Activated CD4-positive, alpha-beta T cell treated with anti-CD3 and anti-CD28 coated beads, Interleukin-2, amount 10 ng/mL, durations not matched to agents 7 days and 5 days (primary cell): ENCODE measurements around the gene RNF123. TPM values are rescaled to one million over a fixed set of nuclear protein-coding genes. Genes with fewer than 3 reads are reported as not detected.

Experiments used
- CTCF ChIA-PET: fragments of 350-600 bp; sonication (Branson Sonifier 250); formaldehyde crosslinking; loops from one replicate; lab custom pipeline; 2021; ENCODE audit warnings: antibody characterized with exemption; lab: Charles Lee
- POLR2A ChIA-PET: fragments of 350-600 bp; sonication (Branson Sonifier 250); formaldehyde crosslinking; loops from one replicate; lab custom pipeline; 2021; ENCODE audit warnings: antibody characterized with exemption; lab: Charles Lee
- DNase-seq: peaks from one replicate; pipeline ENCODE4 v3.0.0-alpha.2; 2020
- H3K27ac Mint-ChIP-seq: one replicate; pipeline ENCODE4 v1.8.0; 2021; ENCODE audit warnings: mild to moderate bottlenecking, moderate library complexity, mixed read lengths
- H3K27me3 Mint-ChIP-seq: one replicate; pipeline ENCODE4 v1.8.0; 2021; ENCODE audit warnings: mixed read lengths
- H3K36me3 Mint-ChIP-seq: one replicate; pipeline ENCODE4 v1.8.0; 2021; ENCODE audit warnings: low read depth, mixed read lengths
- H3K4me1 Mint-ChIP-seq: one replicate; pipeline ENCODE4 v1.8.0; 2021; ENCODE audit warnings: mixed read lengths
- H3K4me3 Mint-ChIP-seq: one replicate; pipeline ENCODE4 v1.8.0; 2021; ENCODE audit warnings: mild to moderate bottlenecking, moderate library complexity, mixed read lengths
- H3K9me3 Mint-ChIP-seq: one replicate; pipeline ENCODE4 v1.8.0; 2021; ENCODE audit warnings: mixed read lengths
- total RNA-seq, 2 experiments: library from RNA; stranded (reverse); gene quantifications; one replicate each; pipeline ENCODE4 v1.2.3, GENCODE V29; 2021

RNF123 gene
- total RNA-seq, 2 experiments from 2014 or later, result 47.5 to 49.2 TPM

DNA sequence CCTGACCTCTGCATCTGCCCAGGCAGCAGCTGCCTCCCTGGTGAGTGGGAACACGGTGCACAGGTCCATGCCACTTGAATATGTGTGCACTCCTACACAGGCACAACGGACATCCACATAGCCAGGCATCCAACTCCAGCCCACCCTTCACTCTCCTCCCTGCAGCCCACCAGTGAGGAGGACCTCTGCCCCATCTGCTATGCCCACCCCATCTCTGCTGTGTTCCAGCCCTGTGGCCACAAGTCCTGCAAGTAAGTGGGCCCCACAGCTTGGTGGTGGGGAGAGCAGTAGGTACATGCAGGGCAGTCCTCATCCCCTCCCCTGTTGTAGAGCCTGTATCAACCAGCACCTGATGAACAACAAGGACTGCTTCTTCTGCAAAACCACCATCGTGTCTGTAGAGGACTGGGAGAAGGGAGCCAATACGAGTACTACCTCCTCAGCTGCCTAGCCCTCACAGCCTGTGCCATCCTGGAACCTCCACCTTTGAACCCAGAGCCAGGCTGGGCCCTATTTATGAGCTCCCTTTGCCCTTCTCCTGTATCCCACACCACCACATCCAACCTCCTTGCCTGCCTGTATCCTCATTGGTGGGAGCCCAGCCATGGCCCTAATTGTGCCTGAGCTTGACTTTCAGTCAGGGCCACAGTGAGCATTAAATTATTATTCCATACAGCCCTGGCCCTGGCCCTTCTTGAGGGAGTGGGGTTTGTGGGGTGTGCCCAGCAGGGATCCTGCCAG lies 31.7 kb downstream of the RNF123 start:
- H3K27me3 Mint-ChIP-seq, result no peaks in the 10 kb centered on the region
- H3K27ac Mint-ChIP-seq, result peak overlapping the region; percentile 7
- peaks cover 42% of the 10 kb centered on the region for H3K4me1 Mint-ChIP-seq
- H3K4me3 Mint-ChIP-seq, result peak overlapping the region; percentile 19
- POLR2A ChIA-PET, result no interaction called here
- peaks cover 13% of the 10 kb centered on the region for H3K36me3 Mint-ChIP-seq
- CTCF ChIA-PET, result interaction anchor here (1.5 kb wide), 2 partner anchors 8 to 9 kb away, joined by 4 to 11 read pairs; no protein-coding TSS in a partner anchor
- H3K9me3 Mint-ChIP-seq, result no peaks in the 10 kb centered on the region
- DNase-seq, result no peak

DNA sequence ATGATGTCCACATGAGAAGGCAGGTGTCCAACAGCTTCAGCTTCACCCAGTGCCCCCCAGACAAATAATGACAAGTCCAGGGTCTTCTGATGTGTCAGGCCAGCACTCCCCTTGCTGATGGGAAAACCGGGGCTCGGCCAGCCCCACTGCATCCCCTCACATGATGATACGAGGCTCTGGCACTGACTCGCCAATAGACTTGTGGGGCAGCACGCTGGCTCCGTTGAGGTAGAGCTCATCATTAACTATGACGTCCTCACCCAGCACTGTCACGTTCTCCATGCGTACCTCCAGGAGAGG lies 32.2 kb downstream of the RNF123 start:
- Mint-ChIP-seq H3K9me3 (no peaks in the 10 kb centered on the region), H3K4me1 (peaks cover 42% of the 10 kb centered on the region), H3K36me3 (peaks cover 13% of the 10 kb centered on the region), H3K4me3 (no peak overlapping the region), H3K27ac (no peak overlapping the region), H3K27me3 (no peaks in the 10 kb centered on the region)
- ChIA-PET POLR2A (no interaction called here), CTCF (interaction anchor here (1.5 kb wide), 1 partner anchor 9 kb away, joined by 11 read pairs; no protein-coding TSS in a partner anchor)
- no peak for DNase-seq

DNA sequence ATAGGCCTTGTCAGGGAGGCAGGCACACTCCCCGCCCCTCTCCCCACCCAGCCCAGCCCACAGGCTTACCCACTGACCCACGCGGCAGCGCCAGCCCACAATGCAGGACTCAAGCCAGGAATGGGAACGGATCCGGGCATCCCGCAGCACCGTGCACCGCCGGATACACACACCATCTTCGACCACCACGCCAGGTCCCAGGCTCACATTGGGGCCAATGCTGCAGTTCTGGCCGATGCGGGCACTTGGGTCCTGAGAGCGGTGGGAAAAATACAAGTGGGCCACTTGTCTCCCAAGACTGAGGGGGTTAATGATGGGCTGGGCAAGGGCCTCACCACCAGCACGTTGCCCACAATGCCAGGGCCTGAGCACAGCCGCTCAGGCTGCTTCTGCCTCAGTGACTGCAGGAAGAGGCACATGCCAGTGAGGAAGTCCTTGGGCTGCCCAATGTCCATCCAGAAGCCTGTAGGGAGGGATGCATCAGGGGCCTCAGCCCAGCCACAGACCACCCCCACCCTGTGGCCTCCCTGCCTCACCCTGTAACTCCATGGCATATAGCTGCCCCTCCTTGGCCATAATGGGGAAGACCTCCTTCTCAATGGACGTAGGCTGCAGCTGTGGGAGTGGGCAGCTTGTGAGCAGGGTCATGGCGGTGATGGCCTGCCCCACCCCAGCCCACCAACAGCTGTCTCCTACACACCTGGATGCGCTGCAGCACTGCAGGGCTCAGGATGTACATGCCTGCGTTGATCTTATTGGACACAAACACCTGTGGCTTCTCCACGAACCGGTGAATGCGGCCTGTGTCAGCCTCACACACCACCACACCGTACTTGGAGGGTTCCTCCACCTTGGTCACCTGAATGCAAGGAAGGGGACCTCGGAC lies 32.8 kb downstream of the RNF123 start:
- no peaks in the 10 kb centered on the region for H3K27me3 Mint-ChIP-seq
- ChIA-PET CTCF (interaction anchor here (1.5 kb wide), 1 partner anchor 10 kb away, joined by 11 read pairs; no protein-coding TSS in a partner anchor), POLR2A (no interaction called here)
- no peaks in the 10 kb centered on the region for H3K9me3 Mint-ChIP-seq
- H3K4me1 Mint-ChIP-seq, result peaks cover 42% of the 10 kb centered on the region
- H3K36me3 Mint-ChIP-seq, result peaks cover 13% of the 10 kb centered on the region
- peak overlapping the region; percentile 98 for H3K27ac Mint-ChIP-seq
- H3K4me3 Mint-ChIP-seq, result peak overlapping the region; percentile 95
- no peak for DNase-seq

DNA sequence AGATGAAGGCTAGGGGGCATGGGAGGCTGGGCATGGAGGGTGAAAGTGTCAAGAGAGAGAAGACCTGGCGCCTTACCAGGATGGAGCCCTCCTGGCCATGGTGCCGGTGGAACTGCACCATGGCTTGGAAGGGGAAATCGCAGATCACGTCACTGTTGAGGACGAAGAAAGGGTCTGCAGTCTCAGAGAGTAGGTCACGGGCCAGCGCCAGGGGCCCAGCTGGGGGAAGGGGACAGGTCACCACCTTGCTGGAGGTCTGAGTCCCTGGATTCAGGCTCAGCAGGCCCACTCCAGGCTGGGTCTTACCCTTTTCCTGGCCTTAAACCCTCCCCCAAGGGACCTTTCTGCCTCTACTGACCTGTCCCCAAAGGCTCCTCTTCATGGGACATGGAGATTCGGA lies 33.5 kb downstream of the RNF123 start:
- no peaks in the 10 kb centered on the region for H3K27me3 Mint-ChIP-seq
- CTCF ChIA-PET, result interaction anchor here (1.2 kb wide), 1 partner anchor 183 kb away, joined by 4 read pairs; no protein-coding TSS in a partner anchor
- peak overlapping the region; percentile 95 for H3K4me3 Mint-ChIP-seq
- no peak for DNase-seq
- POLR2A ChIA-PET, result no interaction called here
- H3K4me1 Mint-ChIP-seq, result peaks cover 42% of the 10 kb centered on the region
- no peaks in the 10 kb centered on the region for H3K9me3 Mint-ChIP-seq
- H3K27ac Mint-ChIP-seq, result peak overlapping the region; percentile 98
- H3K36me3 Mint-ChIP-seq, result peaks cover 15% of the 10 kb centered on the region

DNA sequence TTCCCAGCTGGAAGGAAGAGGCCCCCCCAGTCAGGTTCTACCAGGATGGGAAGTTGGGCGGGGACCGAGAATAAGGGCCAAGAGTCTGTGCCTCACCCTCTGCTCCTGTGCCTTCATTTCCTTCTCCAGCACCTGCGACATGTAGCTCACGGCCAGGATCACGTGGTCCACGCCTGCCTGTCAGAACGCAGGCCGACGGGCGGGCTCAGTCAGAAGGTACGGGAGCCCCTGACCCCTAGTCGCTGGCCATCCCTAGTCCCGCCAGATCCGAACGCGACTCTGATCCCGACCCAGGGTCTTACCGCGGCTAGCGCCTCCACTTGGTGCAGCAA lies 33.9 kb downstream of the RNF123 start:
- POLR2A ChIA-PET, result no interaction called here
- H3K9me3 Mint-ChIP-seq, result no peaks in the 10 kb centered on the region
- H3K27me3 Mint-ChIP-seq, result no peaks in the 10 kb centered on the region
- H3K27ac Mint-ChIP-seq, result peak overlapping the region; percentile 98
- H3K4me1 Mint-ChIP-seq, result peaks cover 42% of the 10 kb centered on the region
- CTCF ChIA-PET, result interaction anchor here (1.2 kb wide), 1 partner anchor 184 kb away, joined by 4 read pairs; no protein-coding TSS in a partner anchor
- DNase-seq, result peak; percentile 78
- peaks cover 18% of the 10 kb centered on the region for H3K36me3 Mint-ChIP-seq
- peak overlapping the region; percentile 95 for H3K4me3 Mint-ChIP-seq

DNA sequence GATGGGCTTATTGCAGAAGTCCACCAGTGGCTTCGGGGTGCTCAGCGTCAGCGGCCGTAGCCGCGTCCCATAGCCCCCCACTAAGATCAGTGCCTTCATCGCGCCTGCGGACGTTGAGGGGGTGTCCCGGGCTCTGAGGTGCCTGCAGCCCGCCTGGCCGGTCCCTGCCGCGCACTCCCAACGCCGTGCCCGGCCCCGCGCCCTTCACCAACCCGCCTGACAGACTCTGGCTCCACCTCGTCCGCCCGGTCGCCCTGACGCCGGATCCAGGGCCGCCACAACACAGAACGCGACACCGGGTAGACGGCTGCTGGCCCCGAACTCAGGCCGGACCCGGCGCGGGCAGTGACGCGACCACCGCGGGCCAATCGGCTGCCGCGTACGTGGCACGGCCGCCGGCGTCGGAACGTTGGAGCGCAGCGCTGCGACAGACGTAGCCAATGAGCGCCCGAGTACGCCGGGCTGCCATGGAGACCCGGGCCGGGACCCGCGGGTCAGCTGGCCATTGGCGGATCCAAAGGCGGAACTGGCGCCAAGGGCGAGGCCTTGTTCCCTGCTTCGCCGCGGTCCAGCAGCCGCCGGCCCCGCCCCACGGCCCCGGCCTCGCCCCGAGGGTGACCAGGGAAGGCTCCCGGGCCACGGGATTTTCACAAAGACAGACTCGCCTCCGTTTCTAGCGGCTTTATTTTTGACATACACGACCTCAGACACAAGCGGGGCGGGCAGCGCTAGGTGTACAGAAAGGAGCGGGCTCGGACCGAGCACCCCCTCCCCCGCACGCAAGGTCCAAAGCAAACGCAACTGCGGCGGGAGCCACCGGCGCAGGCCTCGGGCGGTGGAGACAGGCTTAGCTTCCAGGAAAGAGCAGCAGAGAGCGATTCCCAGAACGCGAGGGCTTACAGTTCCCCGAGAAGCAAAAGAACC lies 34.5 kb downstream of the RNF123 start, which contains the start of gene GMPPB:
TSS of gene GMPPB (minus strand) at position 324 of the 924 bp plus-strand sequence. CDS start at position 99, 225 bp downstream.
- Mint-ChIP-seq H3K9me3 (no peaks in the 10 kb centered on the region), H3K27me3 (no peaks in the 10 kb centered on the region), H3K4me3 (peak within 1 kb of the TSS; percentile 95), H3K4me1 (peaks cover 37% of the 10 kb centered on the region), H3K36me3 (peaks cover 20% of the 10 kb centered on the region), H3K27ac (peak within 1 kb of the TSS; percentile 98)
- peak; percentile 95 for DNase-seq
- ChIA-PET POLR2A (no interaction called here), CTCF (interaction anchor here (0.6 to 1.5 kb wide), 3 partner anchors 9 to 1577 kb away, joined by 3 to 4 read pairs (median 4); no protein-coding TSS in a partner anchor)

DNA sequence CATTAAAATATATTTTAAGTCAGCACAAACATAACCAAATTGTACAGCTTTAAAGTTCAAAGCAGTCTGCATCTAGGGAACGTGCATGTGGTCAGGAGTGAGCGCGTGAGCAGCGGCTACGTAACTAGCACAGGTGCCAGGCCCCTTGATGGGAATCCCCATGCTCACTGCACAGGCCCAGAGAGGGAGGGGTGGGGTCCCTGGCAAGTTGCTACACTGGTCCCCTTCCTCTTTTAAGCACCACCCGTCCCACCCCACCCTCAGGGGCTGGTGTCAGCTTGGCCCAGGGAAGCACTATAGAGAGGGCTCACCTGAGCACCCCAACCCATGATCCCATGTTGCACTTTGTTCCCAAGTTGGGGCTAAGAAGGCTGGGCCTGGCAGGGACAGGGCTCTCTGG lies 35.2 kb downstream of the RNF123 start:
- Mint-ChIP-seq H3K27ac (peak overlapping the region; percentile 98), H3K9me3 (no peaks in the 10 kb centered on the region), H3K27me3 (no peaks in the 10 kb centered on the region), H3K4me1 (peaks cover 31% of the 10 kb centered on the region), H3K36me3 (peaks cover 16% of the 10 kb centered on the region), H3K4me3 (peak overlapping the region; percentile 95)
- ChIA-PET CTCF (interaction anchor here (0.6 to 1.5 kb wide), 2 partner anchors 10 to 1577 kb away, joined by 3 to 4 read pairs; no protein-coding TSS in a partner anchor), POLR2A (no interaction called here)
- peak; percentile 29 for DNase-seq

DNA sequence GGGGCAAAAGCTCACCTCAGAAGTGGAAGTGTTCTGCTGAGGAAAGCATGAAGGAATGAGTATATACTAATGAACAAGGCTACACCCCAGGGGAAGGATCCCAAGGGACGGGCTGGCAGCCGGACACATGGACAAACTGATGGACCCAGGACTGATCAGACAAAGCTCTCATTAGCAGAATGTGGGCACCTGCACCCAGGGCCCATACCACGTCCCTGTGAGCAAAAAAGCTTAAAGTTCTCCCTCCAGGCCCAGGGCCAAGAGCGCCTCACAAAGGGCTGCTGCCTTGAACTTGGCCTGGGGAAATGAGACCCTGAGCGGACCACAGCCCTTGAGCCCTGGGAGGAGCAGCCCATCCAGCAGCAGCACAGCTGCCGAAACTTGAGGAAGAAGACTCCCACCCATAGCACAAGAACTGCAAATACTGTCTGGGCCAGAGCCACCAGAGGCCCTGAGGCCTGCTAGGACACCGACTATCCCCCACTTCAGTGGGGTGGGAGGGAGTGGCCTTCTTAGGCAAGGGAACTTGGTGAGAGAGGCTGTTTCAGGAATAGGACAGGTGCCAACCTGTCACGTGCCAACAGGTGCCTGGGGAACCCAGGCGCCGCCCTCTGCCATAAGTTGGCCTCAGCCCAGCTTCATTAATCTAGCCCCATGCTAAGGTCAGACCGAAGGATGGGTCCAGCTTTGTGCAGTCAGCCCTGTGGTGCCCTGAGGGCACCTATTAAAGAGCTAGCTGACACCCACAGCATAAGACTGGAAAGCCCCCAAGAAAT lies 36.7 kb downstream of the RNF123 start:
- Mint-ChIP-seq H3K4me1 (peaks cover 21% of the 10 kb centered on the region), H3K9me3 (no peaks in the 10 kb centered on the region), H3K36me3 (peaks cover 19% of the 10 kb centered on the region), H3K4me3 (no peak overlapping the region), H3K27ac (peak overlapping the region; percentile 60), H3K27me3 (no peaks in the 10 kb centered on the region)
- ChIA-PET POLR2A (no interaction called here), CTCF (interaction anchor here (0.9 to 1.5 kb wide), 2 partner anchors 12 to 22 kb away, joined by 3 read pairs; no protein-coding TSS in a partner anchor)
- no peak for DNase-seq

DNA sequence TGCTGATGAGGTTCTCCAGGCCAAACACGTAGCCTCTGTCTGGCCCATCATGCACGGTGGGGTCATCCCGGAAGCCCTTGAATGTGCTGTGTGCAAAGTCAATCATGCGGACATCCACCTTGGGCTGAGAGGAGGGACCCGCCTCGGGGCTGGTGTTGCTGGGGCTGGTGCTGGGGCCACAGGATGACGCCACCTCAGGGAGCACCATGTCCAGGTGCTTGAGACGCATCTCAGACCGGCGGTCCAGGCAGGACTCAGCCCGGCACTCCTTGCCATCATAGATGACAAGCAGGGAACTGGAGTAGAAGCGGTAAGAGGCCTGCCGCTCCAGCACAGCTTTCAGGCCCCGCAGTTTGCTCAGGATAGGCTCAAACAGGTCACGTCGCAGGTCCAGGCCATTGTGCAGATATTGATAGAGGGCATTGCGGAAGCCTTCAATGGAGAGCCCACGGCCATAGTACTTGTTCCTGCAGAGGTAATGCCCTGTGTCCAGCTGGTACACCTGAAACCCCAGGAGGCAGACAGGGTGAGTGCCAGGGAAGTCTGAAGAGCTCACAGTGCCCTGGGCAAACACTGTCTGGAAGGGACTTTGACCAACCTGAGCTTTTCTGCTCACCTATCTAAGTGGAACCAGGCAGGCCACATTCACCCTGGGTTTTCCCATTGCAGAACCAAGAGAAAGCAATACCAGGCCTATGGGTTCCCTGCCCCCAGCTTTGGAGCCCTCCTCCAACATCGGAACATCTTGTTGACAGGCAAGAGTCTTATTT lies 38.0 kb downstream of the RNF123 start:
- DNase-seq, result no peak
- H3K36me3 Mint-ChIP-seq, result peaks cover 16% of the 10 kb centered on the region
- ChIA-PET CTCF (interaction anchor here (1.5 kb wide), 1 partner anchor 14 kb away, joined by 3 read pairs; no protein-coding TSS in a partner anchor), POLR2A (no interaction called here)
- no peaks in the 10 kb centered on the region for H3K27me3 Mint-ChIP-seq
- no peak overlapping the region for H3K27ac Mint-ChIP-seq
- H3K9me3 Mint-ChIP-seq, result no peaks in the 10 kb centered on the region
- H3K4me3 Mint-ChIP-seq, result no peak overlapping the region
- H3K4me1 Mint-ChIP-seq, result peaks cover 15% of the 10 kb centered on the region

DNA sequence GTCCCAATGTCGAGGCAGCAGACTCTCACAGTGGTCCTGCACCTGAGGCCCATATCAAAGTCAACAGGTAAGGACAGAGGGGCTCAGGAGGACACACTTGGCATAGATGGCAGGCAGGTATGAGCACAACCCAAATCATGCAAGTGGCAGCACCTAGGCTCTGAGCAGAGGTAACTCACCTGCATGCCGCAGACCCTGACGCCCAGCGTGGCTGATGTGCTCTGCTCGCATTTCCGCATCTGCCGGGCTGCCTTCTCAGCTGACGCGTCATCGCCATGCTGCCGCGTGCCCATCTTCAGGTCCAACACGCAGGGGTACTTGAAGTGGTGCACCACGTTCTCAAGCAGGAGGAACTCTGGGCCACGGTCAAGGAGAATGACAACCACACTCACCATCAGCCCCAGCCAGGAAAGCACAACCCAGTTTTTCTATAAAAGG lies 38.6 kb downstream of the RNF123 start:
- Mint-ChIP-seq H3K36me3 (peaks cover 18% of the 10 kb centered on the region), H3K9me3 (no peaks in the 10 kb centered on the region), H3K27me3 (no peaks in the 10 kb centered on the region), H3K27ac (no peak overlapping the region), H3K4me3 (no peak overlapping the region), H3K4me1 (peaks cover 10% of the 10 kb centered on the region)
- no peak for DNase-seq
- ChIA-PET POLR2A (no interaction called here), CTCF (interaction anchor here (1.5 kb wide), 1 partner anchor 14 kb away, joined by 3 read pairs; no protein-coding TSS in a partner anchor)
